ENCODE results near the gene NT5DC3.

GRCh38 chr12:103799857-103800771 lies 40.9 kb downstream of the NT5DC3 start:
- TF ChIP-seq CTCF (conservative IDR thresholded peaks at IDR 0.05 in 1 of 2, IDR thresholded peaks at IDR 0.05 in 1 of 2; ENCODE audit: extremely low read depth in 1 of 2, insufficient read depth in 1 of 2, low read depth in 1 of 2, low read length in 2 of 2) (no peak), EZH2 (IDR thresholded peaks at IDR 0.05; ENCODE audit: borderline replicate concordance, low read length) (no peak)

Measured in mammary epithelial cell (primary cell).